NCI-H748 (cell line): Measurements from ENCODE around the gene DNAAF3.
"Not testable (repeated sequence)": the region's sequence is repeated elsewhere in the genome, so short reads cannot be mapped to it uniquely, and the experiment has no call there.

ENCODE experiments used
- DNase-seq: peaks from one replicate; lab custom pipeline; 2025; ENCODE audit not compliant: unreplicated experiment; lab: John Stamatoyannopoulos, UW

The DNAAF3 gene

DNA sequence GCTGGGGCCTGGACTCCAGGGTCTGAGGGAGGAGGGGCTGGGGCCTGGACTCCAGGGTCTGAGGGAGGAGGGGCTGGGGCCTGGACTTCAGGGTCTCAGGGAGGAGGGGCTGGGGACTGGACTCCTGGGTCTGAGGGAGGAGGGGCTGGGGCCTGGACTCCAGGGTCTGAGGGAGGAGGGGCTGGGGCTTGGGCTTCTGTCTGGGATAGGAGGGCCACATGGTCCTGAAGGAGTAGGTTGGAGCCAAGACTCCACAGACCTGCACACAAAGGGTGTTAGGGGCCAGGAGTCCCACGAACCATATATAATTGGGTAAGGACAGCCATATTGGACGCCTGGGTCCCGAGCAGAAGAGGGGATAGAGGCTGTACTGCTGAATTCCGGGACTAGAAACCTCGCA lies 10.6 kb downstream of the DNAAF3 start:
- not testable (repeated sequence) for DNase-seq

GRCh38 chr19:55153652-55154264 lies 12.7 kb downstream of the DNAAF3 start:
- no peak for DNase-seq

DNA sequence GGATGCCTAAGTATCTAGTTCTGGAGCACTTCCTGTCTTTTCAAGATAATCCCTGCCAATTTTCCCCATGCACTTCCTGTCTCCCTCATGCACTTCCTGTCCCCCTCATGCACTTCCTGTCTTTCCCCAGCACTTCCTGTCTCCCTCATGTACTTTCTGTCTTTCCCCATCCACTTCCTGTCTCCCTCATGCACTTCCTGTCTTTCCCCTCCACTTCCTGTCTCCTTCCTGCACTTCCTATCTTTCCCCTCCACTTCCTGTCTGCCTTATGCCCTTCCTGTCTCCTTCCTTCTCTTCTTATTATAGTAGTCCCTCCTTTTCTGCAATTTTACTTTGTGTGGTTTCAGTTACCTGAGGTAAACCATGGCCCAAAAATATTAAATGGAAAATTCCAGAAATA lies 14.4 kb downstream of the DNAAF3 start:
- DNase-seq = no peak

DNA sequence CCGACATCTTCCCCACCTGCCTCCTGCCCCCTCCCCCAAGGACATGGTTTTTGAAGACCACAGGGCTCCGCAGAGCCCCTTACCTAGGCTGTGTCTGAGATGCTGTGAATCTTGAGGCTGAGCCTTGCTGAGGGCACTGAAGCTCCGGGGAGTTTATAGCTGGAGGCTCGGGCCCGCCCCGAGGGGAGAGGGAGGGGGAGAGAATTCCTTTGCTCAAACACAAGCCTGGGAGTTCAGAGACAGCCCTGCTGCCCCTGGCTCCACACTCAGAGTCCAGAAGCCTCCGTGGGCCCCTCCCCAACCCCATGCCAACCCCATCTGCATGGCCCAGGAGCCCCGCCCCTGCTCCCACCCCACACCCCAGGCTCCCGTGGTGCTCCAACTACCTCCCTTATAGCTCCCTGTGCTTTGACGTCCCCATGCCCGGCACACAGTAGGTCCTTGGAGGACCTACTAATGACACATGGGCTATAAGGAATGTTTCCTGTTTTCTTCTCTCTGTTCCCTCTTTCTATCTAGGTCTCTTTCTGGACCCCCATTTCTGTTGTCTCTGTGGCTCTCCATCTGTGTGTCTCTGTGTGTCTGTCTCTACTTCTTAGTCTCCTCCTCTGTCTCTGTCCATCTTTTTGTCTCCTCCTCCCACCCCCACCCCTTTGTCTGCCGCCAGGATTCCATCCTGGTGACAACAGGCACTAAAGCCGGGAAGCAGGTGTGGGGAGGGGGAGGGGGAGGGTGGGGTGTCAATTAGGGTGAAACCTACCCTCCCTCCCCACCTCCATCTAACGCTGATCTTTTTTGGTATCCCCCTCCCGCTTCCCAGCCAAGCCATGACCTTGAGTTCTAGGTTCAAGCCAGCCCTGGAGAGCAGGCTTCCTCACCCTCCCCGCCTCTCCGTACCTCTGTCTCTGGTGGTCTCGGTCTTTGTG lies 17.1 kb downstream of the DNAAF3 start, which contains the start of gene TNNT1:
TSS of gene TNNT1 (minus strand) at position 129 of the 926 bp plus-strand sequence. CDS start 2,049 bp downstream, outside the sequence.
- DNase-seq = no peak

DNA sequence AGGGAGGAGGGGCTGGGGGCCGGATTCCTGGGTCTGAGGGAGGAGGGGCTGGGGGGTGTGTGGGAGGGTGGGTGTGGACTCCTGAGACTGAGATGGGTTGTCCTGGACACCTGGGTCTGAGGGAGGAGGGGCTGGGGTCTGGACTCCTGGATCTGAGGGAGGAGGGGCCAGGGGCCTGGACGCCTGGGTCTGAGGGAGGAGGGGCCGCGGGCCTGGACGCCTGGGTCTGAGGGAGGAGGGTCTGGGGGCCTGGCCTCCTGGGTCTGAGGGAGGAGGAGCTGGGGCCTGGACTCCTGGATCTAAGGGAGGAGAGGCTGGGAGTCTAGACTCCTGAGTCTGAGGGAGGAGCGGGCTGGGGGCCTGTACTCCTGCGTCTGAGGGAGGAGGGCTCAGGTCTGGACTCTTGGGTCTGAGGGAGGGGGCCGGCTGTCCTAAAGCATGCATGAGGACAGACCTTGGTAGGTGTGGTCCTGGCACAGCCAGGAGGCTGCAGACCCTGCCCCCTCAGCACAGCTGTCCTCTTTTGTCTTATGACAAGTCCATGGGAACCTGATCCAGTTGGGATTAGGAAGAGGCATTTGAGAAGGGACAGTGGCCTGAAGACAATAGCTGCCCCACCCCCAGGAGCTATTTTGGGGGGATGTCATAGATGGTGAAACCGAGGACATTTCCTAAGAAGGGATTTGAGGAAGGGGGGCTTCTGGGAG lies 18.7 kb downstream of the DNAAF3 start:
- DNase-seq = peak; percentile 30

GRCh38 chr19:55146705-55147273 lies 19.6 kb downstream of the DNAAF3 start:
- peak; percentile 96 for DNase-seq

DNA sequence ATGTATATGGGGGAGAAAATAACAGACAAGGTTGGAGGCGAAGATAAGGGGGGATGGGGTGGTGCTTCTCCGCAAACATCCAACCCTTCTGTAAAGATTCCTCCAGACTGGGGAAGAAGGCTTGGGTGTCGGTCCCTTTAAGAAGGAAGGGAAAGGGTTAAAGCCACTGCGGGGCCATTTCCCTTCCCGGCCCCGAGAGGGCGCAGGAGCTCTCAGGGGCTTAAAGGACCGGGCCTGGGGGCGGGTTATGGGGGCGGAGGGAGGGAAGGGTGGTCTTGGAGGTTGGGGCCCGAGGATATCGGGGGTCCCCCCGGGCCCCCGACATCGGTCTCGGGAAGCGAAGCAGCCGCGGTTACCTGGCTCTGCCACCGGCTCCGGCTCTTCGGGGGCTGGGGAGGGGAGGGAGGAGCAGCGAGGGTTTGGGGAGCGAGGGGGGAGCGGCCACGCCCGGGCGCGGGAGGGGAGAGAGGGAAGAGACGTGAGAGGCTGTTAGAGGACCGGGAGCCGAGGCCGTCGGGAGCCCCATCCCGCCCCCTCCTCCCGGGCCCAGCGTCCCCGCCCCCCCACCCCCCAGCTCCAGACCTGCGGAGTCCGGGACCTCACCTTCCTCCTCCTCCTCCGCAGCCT lies 20.2 kb downstream of the DNAAF3 start:
- DNase-seq = peak; percentile 84

DNA sequence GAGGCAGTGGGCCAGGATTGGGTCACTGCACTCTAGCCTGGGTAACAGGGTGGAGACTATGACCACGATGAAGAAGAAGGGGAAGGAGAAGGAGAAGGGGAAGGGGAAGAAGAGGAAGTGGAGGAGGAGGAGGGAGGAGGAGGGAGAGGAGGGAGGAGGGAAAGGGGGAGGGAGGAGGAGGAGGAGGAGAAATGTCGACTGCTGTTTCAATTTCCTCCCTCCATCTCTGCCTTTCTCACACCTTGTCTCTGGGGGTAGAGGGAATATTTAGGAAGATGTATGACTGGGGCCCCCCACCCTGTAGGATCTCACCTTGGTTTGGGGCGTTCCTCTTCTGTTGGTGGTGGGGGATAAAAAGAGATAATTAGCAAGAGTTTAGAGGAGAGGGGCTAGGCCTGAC lies 21.2 kb downstream of the DNAAF3 start:
- DNase-seq = no peak

DNA sequence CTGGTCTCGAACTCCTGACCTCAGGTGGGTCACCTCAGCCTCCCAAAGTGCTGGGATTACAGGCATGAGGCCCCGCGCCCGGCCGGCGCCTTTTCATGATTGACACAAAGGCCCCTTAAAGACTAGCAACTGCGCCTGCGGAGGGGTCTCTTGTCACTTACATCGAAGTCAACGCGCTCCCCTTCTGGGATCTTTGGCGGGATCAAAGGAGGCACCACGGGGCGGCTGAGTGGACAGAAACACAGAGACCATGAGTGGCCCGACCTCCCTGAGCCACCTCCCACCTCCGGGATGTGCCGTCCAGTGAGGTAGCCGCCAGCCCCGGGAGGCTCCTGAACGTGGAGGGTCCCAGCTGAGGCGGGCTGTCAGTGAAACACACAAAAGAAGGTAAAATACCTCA lies 24.7 kb downstream of the DNAAF3 start:
- peak; percentile 36 for DNase-seq

DNA sequence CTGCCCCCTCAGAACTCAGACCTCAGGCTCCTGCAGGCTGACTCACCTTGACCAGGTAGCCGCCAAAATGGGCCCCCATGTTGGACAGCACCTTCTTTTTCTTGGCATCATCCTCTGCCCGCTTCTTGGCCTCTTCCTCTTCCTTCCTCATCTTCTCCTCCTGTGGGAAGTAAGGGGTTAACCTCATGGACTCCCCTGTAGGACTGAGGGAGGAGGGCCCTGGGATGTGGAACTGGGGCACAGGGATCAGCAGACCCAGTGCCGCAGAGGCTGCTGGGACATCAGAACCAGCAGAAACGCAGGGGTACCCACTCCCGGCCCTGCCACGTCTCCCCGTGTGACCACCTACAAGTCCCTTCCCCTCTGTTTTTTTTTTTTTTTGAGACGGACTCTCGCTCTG lies 28.5 kb downstream of the DNAAF3 start:
- no peak for DNase-seq

DNA sequence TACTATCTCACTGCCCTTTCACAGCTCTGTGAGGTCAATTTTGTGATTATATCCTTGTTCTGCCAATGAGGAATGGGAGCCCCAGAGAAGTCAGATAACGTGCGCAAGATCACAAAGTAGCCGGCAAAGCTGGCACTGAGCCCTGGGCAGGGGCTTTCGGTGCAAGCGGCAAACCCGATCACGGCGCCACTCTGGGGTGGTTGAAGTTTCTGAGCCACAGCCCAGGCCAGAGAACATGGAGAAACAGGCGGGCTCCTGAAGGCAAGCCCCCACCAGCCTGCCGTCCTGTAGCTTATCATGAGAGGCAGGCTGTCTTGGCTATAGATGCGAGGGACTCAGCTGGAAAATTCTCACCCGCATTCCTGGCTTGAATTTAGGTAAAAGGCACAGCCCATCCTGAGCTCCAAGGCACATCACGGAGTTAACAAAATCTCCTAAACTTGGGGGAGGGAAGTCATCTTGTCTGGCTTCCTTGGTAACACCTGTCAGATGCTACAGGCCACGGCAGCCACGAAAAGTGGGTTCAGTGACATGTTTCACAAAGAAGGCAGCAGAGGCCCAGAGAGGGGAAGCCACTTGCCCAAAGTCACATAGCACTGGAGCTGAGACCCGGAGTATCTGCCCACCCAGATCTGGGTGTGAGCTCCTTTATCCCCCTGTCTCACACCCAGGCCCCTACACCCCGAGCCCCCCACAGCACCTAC lies 29.9 kb downstream of the DNAAF3 start:
- no peak for DNase-seq

GRCh38 chr19:55134736-55135135 lies 31.7 kb downstream of the DNAAF3 start:
- DNase-seq = no peak

DNA sequence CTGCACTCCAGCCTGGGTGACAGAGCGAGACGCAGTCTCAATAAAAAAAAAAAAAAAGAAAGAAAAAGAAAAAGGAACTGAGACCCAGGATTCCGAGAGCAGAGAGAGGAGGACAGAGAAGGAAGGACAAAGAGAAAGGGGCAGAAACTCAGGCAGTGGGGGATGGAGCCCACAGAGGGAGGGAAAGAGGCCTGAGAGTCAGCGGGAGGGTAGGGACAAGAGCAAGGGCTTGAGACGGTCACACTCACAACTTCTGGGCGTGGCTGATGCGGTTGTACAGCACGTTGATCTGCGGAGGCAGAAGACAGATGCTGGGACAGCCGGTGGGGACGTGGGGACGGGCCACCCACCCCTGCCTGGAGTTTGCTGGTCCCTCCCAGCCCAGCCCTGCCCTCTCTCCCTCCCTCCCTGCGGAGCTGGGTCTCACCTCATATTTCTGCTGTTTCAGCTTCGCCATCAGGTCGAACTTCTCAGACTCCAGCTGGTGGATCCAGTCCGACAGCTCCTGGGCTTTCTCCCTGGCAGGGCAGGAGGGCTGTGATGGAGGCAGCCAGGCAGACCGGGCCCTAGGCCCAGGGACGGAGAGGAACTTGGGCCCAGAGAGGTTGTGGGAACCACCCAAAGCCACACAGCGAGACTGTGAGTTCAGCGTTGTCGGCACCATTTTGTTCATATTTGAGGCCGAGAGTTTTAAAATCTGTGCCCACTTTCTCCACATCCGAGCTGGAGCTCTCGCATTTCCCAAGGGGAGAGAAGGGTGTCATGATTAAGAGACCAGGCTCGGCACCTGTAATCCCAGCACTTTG lies 32.6 kb downstream of the DNAAF3 start:
- DNase-seq = no peak

DNA sequence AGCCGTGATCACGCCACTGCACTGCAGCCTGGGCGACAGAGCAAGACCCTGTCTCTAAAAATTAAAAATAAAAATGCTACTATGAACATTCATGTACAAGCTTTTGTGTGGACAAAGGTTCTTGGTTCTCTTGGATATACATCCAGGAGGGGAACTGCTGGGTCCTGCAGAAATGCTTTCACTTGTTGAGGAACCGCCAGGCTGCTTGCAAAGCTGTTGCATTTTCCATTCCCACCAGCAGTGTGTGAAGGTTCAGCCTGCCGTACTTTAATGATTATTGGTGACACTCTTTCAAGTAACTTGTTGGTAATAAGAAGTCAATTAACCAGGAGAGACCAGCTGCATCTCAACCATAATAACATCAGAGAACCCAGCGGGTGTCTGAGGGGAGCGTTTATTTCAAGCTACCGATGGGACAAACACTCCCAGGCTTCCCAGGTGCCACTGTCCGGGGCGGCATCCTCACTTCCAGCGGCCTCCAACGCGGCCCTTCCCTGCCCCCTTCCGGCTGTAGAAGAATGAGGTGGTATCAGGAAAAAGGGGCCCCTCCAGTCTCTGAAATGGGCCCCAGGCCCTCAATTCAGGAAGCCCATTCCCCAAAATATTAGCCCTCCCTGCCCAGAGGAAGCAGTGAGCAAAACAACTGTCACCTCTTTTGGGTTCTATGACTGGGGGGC lies 33.8 kb downstream of the DNAAF3 start:
- DNase-seq = no peak

- DNase-seq = no peak
Observed at GRCh38 chr19:55131421-55131820, 35.0 kb downstream of the DNAAF3 start.

DNA sequence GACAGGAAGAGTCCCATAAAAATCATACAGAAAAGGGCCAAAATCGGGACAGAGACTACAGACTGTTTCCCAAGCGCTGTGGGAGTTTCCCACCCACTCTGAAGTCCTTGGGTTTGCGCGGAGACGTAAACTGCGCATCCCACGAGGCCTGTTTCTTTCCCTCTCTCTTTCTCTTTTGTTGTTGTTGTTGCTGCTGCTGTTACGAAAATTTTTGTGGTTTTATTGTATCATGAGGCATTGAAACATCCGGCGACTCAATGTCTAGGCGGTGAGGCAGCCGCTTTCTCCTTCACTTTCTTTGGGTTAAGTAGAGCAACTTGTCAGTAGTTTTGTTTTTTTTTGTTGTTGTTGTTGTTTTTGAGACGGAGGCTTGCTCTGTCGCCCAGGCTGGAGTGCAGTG lies 47.4 kb downstream of the DNAAF3 start:
- no peak for DNase-seq

DNA sequence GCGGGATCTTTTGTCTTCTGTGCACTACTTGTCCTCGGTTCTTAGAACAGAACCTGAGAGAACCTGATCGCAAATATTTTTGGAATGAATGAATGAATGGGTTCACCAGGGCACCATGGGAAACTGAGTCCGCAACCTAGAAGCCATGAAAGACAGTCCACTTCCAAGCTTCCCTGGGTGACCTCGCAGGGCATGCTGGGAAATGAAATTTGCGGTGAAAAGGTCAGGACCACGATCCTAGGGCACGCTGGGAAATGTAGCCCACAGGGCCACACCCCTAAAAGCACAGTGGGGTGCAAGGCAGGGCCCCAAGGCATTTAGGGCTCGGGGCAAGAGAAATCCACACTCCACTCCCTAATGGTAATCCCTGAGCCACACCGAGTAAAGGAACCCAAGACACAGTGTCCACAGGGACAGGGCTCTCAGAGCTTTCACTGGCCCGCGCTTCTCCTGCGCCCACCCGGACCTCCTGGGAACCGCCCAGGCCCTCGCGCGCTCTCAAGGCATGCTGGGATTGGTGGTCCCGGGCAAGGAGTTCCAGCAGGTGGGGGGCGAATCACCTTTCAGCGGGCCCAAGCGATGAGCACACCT lies 47.9 kb downstream of the DNAAF3 start:
- no peak for DNase-seq

DNA sequence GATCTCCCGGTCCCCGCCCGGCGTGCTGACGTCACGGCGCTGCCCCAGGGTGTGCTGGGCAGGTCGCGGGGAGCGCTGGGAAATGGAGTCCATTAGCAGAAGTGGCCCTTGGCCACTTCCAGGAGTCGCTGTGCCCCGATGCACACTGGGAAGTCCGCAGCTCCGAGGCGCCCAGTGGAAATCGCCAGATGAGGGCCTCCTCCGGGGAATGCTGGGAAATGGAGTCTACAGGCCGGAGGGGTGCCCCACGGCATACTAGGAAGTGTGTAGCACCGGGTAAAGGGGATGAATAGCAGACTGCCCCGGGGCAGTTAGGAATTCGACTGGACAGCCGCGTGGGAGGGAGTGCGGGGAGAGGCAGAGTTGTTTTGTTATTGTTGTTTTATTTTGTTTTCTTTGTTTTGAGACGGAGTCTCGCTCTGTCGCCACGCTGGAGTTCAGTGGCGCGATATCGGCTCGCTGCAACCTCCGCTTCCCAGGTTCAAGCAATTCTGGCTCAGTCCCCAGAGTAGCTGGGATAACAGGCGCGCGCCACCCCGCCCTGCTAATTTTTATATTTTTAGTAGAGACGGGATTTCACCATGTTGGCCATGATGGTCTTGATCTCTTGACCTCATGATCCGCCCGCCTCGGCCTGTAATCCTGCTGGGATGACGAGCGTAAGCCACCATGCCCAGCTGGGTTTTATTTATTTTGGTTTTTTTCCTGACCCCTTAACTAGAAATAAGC lies 48.6 kb downstream of the DNAAF3 start:
- peak; percentile 100 for DNase-seq
